Effector CD4-positive, alpha-beta T cell (primary cell): ENCODE results near the gene PROM1.

Source experiments
- DNase-seq: peaks from one replicate; pipeline ENCODE4 v3.0.0-alpha.2; 2020

The PROM1 gene

DNA sequence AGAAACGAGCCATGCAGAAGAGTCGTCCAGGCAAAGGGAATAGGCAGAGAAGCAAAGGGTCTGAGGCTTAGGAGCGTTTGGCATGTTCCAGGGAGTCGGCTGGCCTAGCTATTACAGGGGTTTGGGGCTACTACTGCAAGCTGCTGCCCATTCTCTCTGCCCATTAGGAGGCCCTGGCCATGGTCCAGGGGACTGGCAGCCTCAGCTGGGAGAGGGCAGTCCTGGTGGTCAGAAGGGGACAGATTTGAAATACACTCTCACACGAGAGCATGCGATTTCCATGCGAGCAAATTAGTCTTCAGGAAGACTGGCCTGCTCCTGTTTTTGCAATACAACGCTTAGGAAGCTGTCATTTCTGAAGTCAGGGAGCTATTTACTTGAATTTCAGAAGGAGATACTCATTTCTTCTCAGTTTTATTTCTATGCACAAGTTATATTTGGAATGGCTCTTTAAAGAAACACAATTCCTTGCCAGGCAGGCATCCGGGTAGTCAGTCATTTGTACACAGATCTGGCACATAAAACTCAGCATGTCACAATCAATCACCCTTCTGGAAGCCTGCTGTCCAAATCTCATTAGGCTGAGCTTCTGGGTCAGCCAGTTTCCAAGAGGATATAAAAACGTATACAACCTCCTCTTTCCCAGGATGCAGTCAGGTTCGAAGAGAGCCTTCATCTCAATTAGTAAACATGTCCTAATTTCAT lies 27.0 kb downstream of the PROM1 start:
- no peak for DNase-seq

DNA sequence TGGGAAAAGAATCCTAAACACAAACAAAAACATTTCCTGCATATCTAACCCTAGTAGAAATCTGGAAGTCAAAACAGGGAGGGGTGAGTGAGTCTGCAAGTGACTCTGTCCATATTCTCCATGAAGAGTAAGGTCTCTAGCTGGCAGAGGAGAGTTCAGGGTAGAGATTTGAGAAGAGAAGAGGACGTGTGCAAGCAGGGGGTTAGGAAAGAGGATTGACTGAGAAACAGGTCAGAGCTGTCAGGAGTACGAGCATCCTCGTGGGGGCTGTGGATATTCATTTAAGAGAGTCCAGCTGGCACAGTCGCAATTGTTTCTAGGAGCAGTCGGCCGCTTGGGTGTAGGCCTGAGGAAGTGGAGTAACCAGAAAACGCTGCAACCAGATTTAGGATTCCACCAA lies 27.9 kb downstream of the PROM1 start:
- no peak for DNase-seq

DNA sequence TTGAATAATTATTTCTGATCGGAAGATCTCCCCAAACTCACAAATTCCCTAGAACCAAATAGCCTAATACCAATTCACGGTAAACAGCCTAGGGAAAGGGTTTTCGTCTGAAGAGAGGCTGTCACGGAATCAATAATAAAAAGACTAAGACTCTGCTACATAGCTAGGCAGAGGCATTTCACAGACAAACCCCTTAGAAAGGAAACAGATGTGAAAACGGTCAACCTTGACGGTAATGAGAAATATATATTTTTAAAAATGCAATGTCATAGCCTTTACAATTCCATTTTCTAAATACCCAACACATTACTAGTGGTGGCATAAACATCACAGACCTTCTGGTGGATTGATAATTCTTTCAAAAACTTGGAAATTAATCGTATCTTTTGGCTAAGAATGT lies 28.4 kb downstream of the PROM1 start:
- no peak for DNase-seq

DNA sequence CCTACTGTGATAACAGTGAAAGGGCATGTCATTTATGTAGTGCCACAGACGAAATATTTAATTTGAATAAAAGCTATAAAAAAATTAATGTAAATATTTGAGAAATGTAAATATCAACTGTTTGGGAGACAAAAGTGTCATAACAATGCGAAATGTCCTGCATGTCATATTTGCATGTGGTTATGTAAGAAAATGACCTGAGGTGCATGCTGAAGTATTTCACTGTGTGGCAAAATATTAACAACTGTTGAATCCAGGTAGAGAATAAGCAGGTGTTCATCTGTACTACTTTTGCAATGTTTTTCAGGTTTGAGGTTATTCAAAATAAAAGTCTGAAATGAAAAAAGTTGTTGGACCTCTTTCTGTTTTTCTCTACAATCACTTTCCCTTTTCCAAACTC lies 30.9 kb downstream of the PROM1 start:
- no peak for DNase-seq

DNA sequence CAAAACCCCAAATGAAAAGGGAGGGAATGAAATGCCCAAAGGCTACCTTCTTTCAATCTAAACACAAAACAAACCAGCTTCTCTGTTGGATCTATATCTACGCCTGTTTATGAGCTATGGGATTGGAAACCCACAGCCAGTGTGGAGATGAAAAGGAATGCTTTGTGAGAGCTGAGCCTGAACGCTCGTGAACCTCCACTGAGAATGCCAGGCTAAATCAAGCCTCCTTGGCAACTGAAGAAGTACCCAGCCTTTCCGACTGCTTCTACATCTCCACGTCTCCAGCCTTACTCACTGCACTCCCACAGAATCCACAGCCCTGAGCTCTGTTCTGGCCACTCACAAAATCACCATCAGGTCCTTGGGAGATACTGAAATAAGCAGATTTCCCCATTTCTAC lies 31.8 kb downstream of the PROM1 start:
- DNase-seq: no peak

DNA sequence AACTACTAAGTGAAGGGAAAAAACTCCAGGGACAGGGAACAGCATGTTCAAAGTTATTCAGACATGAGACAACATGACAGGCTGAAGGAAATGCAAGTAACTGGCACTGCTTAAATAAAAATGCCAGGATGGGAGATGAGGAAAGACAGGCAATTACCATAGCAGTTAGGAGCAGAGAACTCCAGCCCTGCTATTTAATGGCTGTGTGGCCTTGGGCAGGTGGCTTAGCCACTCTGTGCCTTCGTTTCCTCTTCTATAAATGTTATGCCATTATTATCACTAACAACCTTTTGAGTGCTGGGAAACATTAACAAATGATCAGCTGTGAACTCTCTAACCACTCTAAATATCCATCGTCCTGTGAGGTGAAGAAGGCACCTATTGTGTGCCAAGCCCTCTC lies 32.7 kb downstream of the PROM1 start:
- DNase-seq: no peak

DNA sequence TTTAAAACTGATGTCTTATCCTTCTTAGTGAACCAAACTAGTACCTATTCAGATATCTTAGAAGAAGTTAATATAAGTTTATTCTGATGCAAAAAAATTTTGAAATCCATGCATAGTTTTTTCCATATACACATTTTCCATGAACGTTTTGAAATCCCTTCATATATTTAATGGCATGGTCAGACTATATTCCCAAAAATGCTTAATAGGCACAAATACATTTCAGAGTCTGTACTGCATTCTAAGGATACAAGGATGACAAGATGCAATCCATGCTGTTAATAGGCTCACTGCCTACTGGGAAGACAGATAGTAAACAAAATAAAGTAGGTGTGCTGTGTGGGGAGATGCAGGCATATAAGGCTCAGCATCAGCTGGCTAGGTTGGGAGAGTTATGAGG lies 33.2 kb downstream of the PROM1 start:
- DNase-seq: no peak

DNA sequence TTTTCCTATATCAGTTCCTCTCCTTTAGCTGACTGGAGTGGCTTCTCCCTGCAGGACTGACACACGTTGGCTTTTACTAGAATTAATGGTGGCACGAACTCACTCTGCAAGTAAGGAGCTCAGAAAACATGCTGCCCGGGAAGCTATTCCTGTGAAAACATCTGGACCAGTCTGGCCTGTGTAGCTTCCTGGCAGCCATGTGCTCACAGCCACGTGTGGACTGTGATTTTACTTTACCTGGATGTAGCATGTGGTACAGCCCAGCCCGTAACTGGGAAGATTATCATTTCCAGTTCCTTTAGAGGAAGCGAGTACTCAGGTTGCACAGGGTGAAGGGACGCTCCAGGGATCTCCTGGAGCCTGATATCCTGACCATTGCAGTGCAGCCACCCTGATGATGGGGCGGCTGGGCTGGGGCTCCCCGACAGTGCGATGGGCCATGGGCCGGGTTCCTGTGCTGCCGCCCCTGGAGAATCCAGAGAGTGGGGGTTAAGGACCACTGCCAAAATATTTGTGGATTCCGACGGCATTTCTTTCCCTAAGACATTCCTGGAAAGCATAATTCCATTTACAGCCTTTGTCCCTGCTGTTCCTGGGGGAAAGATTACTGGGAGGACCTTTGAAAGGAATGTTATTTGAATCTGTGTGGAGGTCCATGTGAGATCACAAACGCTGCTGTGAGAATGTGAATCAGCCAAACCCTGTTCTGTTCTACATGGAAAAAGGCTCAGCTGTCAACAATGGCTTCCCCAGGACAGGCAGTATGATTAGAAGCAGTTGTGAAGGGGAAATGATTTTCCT lies 35.0 kb downstream of the PROM1 start:
- no peak for DNase-seq

DNA sequence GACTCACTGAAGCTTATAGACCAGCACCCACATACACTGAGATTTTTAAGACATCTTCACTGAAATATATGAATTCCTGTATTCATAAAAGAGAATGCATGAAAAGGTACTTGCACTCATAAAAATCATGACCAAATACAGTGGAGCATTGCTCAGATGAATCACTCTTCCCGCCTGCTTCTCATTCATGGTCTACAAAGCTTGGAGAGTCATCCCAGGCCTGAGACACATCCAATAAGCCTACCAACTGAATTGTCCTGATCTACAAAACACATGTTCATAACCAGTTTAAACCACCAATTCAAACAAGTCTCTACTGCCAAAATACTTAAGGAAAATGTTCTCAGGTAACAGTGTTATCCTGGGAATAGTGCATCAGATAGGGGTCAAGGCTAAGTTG lies 38.1 kb downstream of the PROM1 start:
- no peak for DNase-seq

DNA sequence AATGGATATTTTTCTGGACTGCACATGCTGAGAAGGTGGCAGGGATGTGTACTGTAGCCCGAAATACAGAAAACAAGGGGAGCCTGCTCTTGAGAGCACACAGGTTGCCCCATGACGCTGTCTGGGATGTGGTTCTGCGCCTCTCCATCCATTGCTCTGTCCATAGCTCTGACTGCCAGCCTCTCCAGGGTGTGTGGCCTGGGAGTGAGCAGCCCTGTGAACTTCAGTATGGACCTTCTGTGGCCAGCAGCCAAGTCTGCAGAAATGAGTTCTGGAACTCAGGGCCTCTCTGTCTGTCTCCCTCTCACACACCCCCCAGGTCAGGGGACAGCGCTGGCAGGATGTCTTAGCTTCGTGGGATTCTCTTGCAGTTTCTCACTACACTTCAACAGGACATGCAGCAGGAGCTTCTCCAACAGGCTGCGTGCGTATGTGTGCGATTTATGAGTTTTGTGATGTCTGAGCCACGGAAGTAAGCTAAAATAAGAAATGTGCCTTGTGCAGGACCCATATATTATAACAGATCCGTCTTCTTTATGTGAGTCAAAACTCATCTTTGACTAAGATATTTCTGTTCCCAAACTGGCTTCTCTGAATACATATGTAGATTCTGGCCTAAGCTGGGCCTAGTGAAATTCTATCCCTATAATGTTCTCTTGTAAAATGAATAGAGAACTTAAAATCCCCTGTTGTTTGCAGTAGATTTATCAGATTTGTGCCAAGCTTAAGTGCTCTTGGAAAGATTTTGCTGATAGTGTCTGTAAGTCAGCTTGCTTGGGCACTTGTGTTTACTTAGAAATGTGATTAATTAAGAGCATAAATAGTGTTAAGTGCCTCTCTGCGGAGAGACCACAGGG lies 40.0 kb downstream of the PROM1 start:
- DNase-seq: no peak

DNA sequence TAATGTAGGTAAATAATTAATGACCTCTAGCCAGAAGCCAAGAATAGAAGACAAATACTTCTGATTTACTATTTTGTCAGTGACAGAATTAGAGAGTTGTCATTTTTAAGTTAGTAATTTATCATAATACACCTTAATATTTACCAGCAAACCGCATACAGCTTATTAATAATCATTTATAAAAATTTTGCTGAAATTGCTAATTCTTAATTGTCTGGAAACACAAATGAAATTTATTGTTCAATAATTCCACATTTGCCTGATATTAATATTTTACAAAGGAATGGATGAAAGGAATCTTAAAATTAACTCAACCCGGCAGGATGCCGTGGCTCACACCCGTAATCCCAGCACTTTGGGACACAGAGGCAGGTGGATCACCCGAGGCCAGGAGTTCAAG lies 44.7 kb downstream of the PROM1 start:
- no peak for DNase-seq

DNA sequence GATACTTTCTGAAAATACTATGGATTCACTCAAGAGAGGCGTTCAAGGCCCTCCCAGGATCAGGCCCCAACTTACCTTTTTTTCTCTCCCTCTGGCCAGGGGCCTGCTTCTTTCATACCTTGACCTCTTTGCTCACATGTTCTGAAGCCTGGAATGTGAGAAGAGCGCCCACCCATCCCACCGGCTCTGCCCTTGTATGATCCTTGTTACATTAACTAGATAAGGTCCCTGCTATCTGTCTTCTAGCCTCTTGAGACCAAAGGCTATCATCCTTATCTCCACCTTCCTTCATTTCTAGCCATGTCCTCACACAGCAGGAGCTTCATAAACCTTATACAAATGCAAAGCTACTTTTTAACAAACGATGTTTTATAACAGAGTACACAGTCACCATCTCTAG lies 45.9 kb downstream of the PROM1 start:
- DNase-seq: no peak

DNA sequence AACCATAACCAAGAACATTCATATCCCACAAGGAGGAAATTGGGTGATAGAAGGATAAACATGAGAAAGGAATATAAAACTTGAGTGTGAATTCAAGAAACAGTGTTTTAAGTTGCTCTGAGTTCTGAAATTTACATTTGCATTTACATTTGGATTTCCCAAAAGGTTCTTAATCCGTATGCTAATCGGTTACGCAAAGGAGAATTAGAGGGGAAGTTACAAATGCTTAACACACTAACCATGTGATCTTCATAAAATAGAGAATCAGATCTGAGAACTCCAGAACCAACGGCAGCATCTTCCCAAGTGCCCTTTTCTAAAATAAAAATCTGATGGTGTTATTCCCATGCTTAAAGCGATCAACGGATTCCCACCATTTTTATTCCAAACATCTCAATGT lies 48.0 kb downstream of the PROM1 start:
- no peak for DNase-seq

DNA sequence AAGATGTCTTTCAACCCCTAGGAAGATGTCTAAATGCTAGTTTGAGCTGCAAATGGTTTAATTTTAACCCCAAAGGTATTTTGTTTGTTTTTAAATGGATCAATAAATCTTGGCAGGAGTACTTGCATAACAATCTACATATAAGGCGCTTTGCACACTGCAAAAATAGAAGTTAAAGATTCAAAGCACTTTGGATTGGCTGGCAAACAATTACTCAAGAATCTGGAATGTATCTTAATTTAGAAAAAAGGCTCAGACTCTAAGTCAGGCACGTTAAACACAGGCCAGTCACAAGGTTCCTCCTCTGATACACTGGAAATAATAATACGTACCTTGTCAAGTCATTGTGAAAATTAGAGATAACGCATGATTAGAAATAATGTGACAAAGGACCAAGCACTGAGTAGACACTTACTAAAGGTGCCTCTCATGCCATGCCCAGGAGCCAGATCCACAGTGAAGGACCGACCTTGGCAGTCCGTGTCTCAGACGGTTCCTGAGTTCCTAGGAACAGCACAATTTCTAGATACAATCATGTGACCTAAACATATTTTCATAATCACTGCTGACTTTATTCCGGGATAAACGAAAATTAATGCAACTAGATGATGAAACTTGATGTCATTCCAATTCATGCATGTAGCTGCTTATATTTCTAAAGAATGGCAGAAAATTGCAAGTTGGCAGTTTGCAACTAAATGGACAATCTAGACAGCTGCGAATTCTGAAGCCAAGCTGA lies 49.6 kb downstream of the PROM1 start:
- DNase-seq: no peak

DNA sequence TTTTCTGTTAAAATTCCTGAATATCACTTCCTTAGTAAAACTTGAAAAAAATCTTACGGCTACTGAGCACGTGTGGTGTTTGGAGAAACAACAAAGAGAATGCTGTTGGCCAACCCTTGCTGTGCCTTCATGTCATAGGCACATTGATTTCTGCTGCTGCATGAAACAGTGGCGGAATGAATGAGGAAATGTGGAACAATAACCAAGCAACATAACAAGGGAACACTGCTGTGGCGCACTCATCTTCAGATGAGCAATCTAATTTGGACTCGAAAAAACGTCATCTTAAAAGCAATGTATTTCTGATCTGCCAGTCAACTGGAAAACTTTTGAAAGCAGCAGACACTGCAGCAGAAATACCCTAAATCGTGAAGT lies 51.4 kb downstream of the PROM1 start:
- no peak for DNase-seq

DNA sequence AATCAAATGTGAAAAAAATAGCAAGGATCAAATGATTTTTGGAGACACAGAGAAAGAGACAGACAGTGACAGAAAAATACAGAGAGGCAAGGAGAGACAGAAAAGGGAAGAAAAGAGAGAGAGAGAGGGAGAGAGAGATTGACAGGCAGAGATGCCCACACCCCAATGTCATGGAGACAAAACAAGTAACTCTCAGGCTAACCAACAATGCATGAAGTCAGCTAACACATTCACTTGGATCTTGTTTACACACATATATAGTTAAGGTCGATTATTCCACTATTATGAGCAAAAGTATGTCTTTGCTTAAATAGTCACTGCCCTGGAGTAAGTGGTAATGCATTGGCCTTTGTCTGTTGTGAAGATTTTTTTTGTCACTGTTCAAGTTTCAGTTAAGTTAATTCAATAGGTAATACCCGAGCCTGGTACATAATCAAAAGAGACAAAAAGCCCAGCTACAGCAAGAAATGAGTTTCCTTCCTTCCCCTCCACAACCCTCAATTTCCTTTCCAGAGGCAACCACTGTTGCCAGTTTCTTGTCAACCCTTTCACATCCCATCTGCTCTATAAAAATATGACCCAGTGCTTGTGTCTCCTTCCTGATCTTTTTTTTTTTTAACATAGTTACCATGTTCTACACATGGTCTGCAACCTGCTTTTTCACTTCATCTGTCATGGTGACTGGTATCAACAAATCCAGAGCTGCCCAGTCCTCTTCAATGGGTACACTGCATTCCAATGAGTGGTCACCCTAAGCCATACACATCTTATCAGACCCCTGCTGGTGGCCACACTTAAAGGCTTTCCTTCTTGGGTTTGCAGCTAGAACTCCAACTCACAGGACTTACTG lies 52.1 kb downstream of the PROM1 start:
- no peak for DNase-seq

DNA sequence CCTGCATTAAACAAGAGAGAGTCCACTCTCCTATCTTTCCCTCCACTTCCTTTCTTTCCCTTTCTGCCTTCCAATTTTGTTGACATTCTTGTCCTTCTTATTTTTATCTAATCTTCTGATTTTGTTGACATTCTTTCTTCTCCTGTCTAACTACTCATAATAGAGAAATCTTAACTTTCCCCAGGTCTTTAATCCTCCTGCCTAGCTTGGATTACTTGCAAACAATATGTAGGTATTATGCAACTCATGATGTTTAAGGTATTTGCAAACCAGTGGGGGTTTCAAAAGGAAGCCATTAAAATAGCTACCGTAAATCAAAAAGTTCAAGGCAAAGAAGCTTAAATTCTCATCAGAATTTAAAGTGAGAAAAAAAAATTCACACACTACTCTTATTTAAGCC lies 53.9 kb downstream of the PROM1 start:
- DNase-seq: no peak

DNA sequence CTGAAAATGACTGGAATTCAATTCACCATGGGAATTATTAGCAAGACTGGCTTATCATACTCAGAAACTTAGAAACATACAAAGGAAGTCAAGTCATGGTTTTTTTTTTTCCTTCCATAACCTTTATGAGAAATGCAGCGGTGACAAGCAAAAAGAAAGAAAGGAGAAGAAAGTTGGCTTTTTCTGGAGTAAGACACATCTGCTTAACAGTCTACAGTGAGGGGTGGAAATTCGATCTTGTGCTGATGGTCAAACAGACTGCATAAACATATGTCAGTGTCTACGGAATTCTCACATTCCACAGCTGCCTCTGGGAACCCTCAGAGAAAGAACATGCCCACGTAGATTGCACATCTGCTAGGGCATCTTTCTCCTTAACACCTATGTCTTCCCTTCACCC lies 54.6 kb downstream of the PROM1 start:
- no peak for DNase-seq

DNA sequence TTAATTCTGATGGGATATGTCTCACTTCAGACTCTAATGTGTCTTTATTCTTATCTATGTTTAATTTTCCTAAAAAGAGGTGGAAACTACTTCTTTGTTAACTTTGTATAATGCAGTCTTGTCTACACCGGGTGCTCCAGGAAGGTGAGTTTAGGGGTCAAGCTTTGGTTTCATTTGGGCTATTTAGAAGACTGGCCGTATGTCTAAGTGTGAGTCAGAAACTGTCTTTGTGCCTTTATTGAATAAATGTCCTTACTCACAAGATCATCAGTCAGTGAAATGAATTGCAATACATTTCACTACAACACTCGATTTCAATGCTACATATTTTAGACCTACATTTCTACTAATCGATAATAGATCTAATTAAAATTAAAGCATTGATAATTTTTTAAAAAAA lies 56.2 kb downstream of the PROM1 start:
- no peak for DNase-seq

DNA sequence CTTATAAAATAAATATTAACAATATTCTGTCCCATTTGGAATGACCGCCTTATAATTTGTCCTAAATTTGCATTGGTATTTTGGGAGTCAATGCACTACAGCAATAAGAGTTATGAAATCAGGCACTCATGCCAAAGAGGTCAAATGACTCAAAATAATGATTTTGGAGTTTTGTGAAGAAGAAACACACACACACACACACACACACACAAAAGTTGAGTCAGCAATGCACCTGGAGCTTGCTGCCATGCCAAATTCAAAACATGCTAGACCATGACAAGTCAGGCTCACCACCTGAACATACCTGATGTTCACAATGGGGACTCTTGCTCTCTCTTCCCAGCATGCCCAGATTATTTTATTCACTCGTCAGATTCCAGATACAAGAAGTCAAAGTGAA lies 56.7 kb downstream of the PROM1 start:
- DNase-seq: no peak

DNA sequence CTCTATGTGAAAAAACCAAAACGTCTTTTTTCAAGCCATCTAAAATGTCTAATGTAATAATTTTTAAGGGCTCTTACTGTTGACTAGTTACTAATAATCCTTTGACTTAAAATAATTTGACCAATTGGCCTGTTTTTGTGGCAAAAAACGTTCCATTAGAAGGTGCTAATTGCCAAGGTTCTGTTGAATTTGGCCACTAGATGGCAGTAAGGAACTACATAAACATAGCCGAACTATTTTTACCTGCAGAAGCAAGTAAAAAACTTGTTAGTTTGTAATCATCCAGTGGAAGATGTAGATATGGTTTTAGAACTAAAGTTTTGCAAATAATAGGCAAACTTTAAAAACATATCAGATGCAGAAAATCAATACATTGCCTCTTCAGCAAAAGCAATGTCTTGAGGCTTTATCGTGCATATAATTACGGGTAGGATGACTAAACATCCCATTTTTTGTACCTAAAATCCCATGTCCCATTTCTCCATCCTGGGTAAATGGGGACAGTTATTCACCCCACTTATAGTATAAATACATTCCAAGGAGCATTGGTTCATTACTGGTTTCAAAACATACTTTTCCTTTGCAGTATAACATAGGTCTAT lies 57.6 kb downstream of the PROM1 start:
- DNase-seq: peak; percentile 36

DNA sequence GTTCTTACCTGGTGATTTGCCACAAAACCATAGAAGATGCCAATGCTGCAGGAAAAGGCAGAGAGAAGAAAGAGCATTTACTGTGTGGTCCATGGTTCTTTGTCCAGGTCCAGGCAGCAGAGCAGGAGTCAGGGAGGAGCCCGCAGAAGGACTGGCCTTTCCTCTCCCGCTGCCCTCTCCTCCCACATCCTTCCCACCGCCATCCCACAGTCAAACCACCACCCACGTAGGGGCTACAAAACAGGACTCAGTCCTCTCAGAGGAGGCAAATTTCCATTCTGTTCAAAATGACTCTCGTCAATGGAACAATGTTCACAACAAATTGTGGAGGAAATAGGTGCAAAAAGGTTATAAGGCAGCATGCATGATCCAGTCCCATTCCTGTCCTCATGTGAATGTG lies 58.6 kb downstream of the PROM1 start:
- DNase-seq: no peak
